Hepatocyte (in vitro differentiated cells): ENCODE measurements around the gene CASP2.
"Not testable (repeated sequence)": the region's sequence is repeated elsewhere in the genome, so short reads cannot be mapped to it uniquely, and the experiment has no call there.

ENCODE experiments used
- CTCF ChIP-seq: fragments of 200-600 bp; sonication (generic); IDR thresholded peaks from 2 replicates; pipeline ENCODE4 v1.5.1; 2016; ENCODE audit warnings: antibody characterized with exemption, mild to moderate bottlenecking; ENCODE audit not compliant: poor library complexity
- EZH2 ChIP-seq: fragments of 200-600 bp; sonication (generic); IDR thresholded peaks from 2 replicates; pipeline ENCODE4 v1.6.1; 2016; ENCODE audit warnings: antibody characterized with exemption, mild to moderate bottlenecking, borderline replicate concordance

DNA sequence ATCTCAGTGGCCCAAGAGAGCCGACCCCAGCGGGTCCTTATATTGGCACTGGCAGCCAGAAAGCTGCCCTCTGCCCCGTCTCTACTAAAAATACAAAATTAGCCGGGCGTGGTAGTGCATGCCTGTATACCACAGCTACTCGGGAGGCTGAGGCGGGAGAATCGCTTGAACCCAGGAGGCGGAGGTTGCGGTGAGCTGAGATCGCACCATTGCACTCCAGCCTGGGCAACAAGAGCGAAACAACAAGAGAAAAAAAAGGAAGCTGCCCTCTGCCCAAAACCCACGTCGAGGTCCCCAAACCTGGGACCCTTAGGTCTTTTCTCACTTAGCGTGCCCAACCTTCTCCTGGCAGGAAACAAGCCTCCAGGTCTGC lies 24.0 kb upstream of the CASP2 start:
- not testable (repeated sequence) for TF ChIP-seq CTCF, EZH2
